ENCODE data around the gene NSD2. TPM values are rescaled to one million over a fixed set of nuclear protein-coding genes. Genes with fewer than 3 reads are reported as not detected.

NSD2 gene
- total RNA-seq, 6 experiments from 2014 or later = 65.2 to 121 (median 109) TPM

- no peak overlapping the region for H3K4me3 Mint-ChIP-seq
- peaks cover 7% of the 10 kb centered on the region for H3K4me1 Mint-ChIP-seq (ENCODE audit: low read depth)
- H3K36me3 Mint-ChIP-seq (ENCODE audit: low read depth) = peaks cover 13% of the 10 kb centered on the region
- no peaks in the 10 kb centered on the region for H3K9me3 Mint-ChIP-seq
- TF ChIP-seq, protein P1, sequence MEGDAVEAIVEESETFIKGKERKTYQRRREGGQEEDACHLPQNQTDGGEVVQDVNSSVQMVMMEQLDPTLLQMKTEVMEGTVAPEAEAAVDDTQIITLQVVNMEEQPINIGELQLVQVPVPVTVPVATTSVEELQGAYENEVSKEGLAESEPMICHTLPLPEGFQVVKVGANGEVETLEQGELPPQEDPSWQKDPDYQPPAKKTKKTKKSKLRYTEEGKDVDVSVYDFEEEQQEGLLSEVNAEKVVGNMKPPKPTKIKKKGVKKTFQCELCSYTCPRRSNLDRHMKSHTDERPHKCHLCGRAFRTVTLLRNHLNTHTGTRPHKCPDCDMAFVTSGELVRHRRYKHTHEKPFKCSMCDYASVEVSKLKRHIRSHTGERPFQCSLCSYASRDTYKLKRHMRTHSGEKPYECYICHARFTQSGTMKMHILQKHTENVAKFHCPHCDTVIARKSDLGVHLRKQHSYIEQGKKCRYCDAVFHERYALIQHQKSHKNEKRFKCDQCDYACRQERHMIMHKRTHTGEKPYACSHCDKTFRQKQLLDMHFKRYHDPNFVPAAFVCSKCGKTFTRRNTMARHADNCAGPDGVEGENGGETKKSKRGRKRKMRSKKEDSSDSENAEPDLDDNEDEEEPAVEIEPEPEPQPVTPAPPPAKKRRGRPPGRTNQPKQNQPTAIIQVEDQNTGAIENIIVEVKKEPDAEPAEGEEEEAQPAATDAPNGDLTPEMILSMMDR (IDR thresholded peaks at IDR 0.05) = no peak
- H3K27ac Mint-ChIP-seq = no peak overlapping the region
- H3K27me3 Mint-ChIP-seq (ENCODE audit: insufficient read depth) = no peaks in the 10 kb centered on the region; the same call in 1 of the 2 replicates
- no peak for DNase-seq
Measured at GRCh38 chr4:1837069-1837468, 34.1 kb upstream of the NSD2 start.

GRCh38 chr4:1839282-1839681 is 31.9 kb upstream of the NSD2 start:
- Mint-ChIP-seq H3K9me3 (no peaks in the 10 kb centered on the region), H3K4me3 (no peak overlapping the region), H3K36me3 (ENCODE audit: low read depth) (peaks cover 13% of the 10 kb centered on the region), H3K27me3 (ENCODE audit: insufficient read depth) (no peaks in the 10 kb centered on the region; the same call in 1 of the 2 replicates), H3K4me1 (ENCODE audit: low read depth) (peaks cover 29% of the 10 kb centered on the region), H3K27ac (peak overlapping the region; percentile 56)
- TF ChIP-seq, protein P1 (IDR thresholded peaks at IDR 0.05) = no peak
- DNase-seq = no peak

GRCh38 chr4:1841201-1841886 is 29.8 kb upstream of the NSD2 start:
- DNase-seq = no peak
- Mint-ChIP-seq H3K9me3 (no peaks in the 10 kb centered on the region), H3K36me3 (ENCODE audit: low read depth) (peaks cover 11% of the 10 kb centered on the region), H3K4me3 (no peak overlapping the region), H3K27me3 (ENCODE audit: insufficient read depth) (no peaks in the 10 kb centered on the region; the same call in 1 of the 2 replicates), H3K27ac (peak overlapping the region; percentile 14; the same call in 1 of the 2 replicates), H3K4me1 (ENCODE audit: low read depth) (peaks cover 30% of the 10 kb centered on the region)
- TF ChIP-seq, protein P1 (IDR thresholded peaks at IDR 0.05) = no peak

DNA sequence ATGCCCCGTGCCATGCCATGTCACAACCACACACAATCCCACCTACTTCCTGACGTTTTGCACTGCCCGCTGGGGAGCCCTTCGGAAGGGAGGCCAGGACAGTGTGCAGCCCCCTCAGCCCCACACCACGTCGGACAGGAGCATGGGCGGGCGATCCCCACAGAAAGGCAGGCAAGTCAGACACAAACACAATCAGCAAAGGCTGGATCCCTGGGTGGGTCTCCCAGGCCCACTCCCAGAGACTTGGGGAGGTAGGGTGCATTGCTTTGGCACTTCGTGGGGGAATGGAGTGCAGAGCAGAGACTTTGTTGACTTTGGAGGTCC is 29.3 kb upstream of the NSD2 start:
- H3K27ac Mint-ChIP-seq = peak overlapping the region; percentile 76; the same call in 1 of the 2 replicates
- H3K4me3 Mint-ChIP-seq = no peak overlapping the region
- no peak for DNase-seq
- TF ChIP-seq, protein P1 (IDR thresholded peaks at IDR 0.05) = no peak
- peaks cover 16% of the 10 kb centered on the region for H3K36me3 Mint-ChIP-seq (ENCODE audit: low read depth)
- peaks cover 30% of the 10 kb centered on the region for H3K4me1 Mint-ChIP-seq (ENCODE audit: low read depth)
- H3K27me3 Mint-ChIP-seq (ENCODE audit: insufficient read depth) = no peaks in the 10 kb centered on the region; the same call in 1 of the 2 replicates
- no peaks in the 10 kb centered on the region for H3K9me3 Mint-ChIP-seq

DNA sequence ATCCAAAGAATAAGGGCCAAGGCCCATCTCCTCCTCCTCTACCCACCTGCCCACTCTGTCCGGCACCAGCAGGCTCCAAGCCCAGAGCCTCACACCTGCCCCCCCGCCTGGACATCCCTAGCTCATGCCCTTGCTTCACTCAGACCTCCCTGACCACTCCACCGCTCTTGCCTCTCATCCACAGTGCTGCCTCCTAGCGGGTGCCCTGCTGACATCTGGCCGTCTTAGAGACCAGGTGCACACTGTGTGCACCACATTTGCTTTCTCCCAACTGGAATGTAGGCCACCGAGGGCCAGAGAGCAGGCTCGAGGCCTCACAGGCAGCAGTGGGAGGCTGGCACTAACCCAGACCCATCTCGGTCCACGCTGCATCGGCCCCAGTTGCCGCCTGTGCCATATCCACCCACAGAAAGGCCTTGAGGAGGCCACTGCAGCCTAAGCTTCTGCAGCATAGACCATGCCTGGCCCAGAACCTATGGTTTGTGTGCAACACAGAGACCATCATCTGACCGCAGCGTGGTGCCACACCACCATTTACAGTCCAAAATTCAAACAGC is 28.8 kb upstream of the NSD2 start:
- Mint-ChIP-seq H3K4me1 (ENCODE audit: low read depth) (peaks cover 30% of the 10 kb centered on the region), H3K36me3 (ENCODE audit: low read depth) (peaks cover 22% of the 10 kb centered on the region), H3K9me3 (no peaks in the 10 kb centered on the region), H3K27me3 (ENCODE audit: insufficient read depth) (no peaks in the 10 kb centered on the region; the same call in 1 of the 2 replicates), H3K4me3 (peak overlapping the region; percentile 36; the same call in 1 of the 2 replicates), H3K27ac (peak overlapping the region; percentile 76)
- no peak for DNase-seq
- TF ChIP-seq, protein P1 (IDR thresholded peaks at IDR 0.05) = no peak

All from HFFc6 (cell line).